HepG2 (cell line): ENCODE results near the gene UGCG. TPM values are rescaled to one million over a fixed set of nuclear protein-coding genes. Genes with fewer than 3 reads are reported as not detected.
A peak's percentile ranks its signal among the peaks of the same experiment; 100 is the strongest.

ENCODE experiments used
- ATAC-seq: fragments of 200-7000 bp; cut with Tn5 transposase; 3 replicates; pipeline ENCODE4 v1.9.1; 2020; ENCODE audit warnings: mild to moderate bottlenecking, moderate library complexity
- BruUV-seq: library from RNA; stranded (reverse); fragments of 400-500 nt; replicated peaks from 2 replicates; lab custom pipeline; 2021; lab: Mats Ljungman, UMichigan
- CTCF ChIA-PET: fragments of 300-600 bp; formaldehyde crosslinking; extraction: SDS; loops from one replicate; lab custom pipeline; 2021; ENCODE audit warnings: low total read pairs, inconsistent platforms, low intra/inter-chr PET ratio; lab: Yijun Ruan, JAX
- POLR2A ChIA-PET: fragments of 350-600 bp; sonication (Branson Sonifier 250); formaldehyde crosslinking; loops from one replicate; lab custom pipeline; 2020; ENCODE audit warnings: antibody characterized with exemption, inconsistent platforms; lab: Yijun Ruan, JAX
- DNase-seq: peaks from one replicate; pipeline ENCODE4 v3.0.0-alpha.2; 2015; ENCODE audit warnings: low spot score
- FAIRE-seq: peaks from 3 replicates; lab custom pipeline; 2011; peaks lifted over from hg19 to GRCh38; lab: Jason Lieb, UNC
- H2AFZ ChIP-seq: one replicate; pipeline ENCODE4 v1.6.1; 2011; ENCODE audit warnings: low read length, inconsistent platforms
- H3K27ac ChIP-seq: fragments of 300-600 bp; 3 replicates; pipeline ENCODE4 v1.8.0; 2011; ENCODE audit warnings: mixed run types, mild to moderate bottlenecking, mixed read lengths, low read length, inconsistent platforms; ENCODE audit not compliant: insufficient read depth; ENCODE audit errors: extremely low read length
- H3K27me3 ChIP-seq, 2 experiments: fragments of 200-600 bp in 1 of 2; 2 replicates in 1 of 2; 3 replicates in 1 of 2; pipeline versions ENCODE4 v1.6.0 to v1.8.0; 2011; ENCODE audit warnings: low read length in 2 of 2, mild to moderate bottlenecking in 2 of 2, moderate library complexity in 2 of 2, inconsistent platforms in 1 of 2; ENCODE audit not compliant: insufficient read depth in 2 of 2, control insufficient read depth in 1 of 2
- H3K36me3 ChIP-seq, 2 experiments: fragments of 200-600 bp in 1 of 2; replicated peaks in 1 of 2; 2 replicates in 1 of 2; 3 replicates in 1 of 2; pipeline versions ENCODE4 v1.5.1 to v1.8.0; 2011; ENCODE audit warnings: low read length in 2 of 2, inconsistent platforms in 1 of 2; ENCODE audit not compliant: insufficient read depth in 2 of 2, control insufficient read depth in 1 of 2
- H3K4me1 ChIP-seq: 2 replicates; pipeline ENCODE4 v1.5.1; 2012; ENCODE audit warnings: low read length, inconsistent platforms; ENCODE audit not compliant: insufficient read depth
- H3K4me2 ChIP-seq: 2 replicates; pipeline ENCODE4 v1.6.0; 2011; ENCODE audit warnings: low read depth, low read length, inconsistent platforms
- H3K4me3 ChIP-seq, 3 experiments: fragments of 200-600 bp in 1 of 3; sonication (generic), shearing (Covaris generic) in 1 of 3; replicated peaks in 1 of 3; 2 replicates each; pipeline ENCODE4 v1.5.1; 2011 to 2016; ENCODE audit warnings: low read length in 3 of 3, inconsistent platforms in 2 of 3, low read depth in 2 of 3, mild to moderate bottlenecking in 2 of 3, control low read depth in 1 of 3, mixed read lengths in 1 of 3; ENCODE audit not compliant: insufficient read depth in 1 of 3
- H3K79me2 ChIP-seq: one replicate; pipeline ENCODE4 v1.6.1; 2011; ENCODE audit warnings: low read length, inconsistent platforms; ENCODE audit not compliant: insufficient read depth
- H3K9ac ChIP-seq: 2 replicates; pipeline ENCODE4 v1.6.0; 2011; ENCODE audit warnings: mild to moderate bottlenecking, low read depth, low read length, inconsistent platforms; ENCODE audit not compliant: insufficient read depth
- H3K9me3 ChIP-seq: 2 replicates; pipeline ENCODE4 v1.5.1; 2012; ENCODE audit warnings: mild to moderate bottlenecking, low read length
- H4K20me1 ChIP-seq: 2 replicates; pipeline ENCODE4 v1.6.0; 2011; ENCODE audit warnings: inconsistent platforms, mild to moderate bottlenecking, low read length, moderate library complexity; ENCODE audit not compliant: insufficient read depth
- CREB1 ChIP-seq, 2 experiments: fragments of 450-650 bp in 1 of 2; IDR thresholded peaks; 2 replicates each; pipeline ENCODE4 v1.6.1; 2016 to 2017; ENCODE audit warnings: control low read depth in 1 of 2, mild to moderate bottlenecking in 1 of 2, missing compliant biosample characterization in 1 of 2, missing genetic modification characterization in 1 of 2
- HES4 ChIP-seq: sonication (generic); formaldehyde crosslinking; IDR thresholded peaks from 2 replicates; pipeline ENCODE4 v1.9.0; 2021; ENCODE audit warnings: mild to moderate bottlenecking, missing genetic modification reagents, borderline replicate concordance
- SP5 ChIP-seq: IDR thresholded peaks from 2 replicates; pipeline ENCODE4 v1.6.1; 2016; ENCODE audit warnings: low read depth, borderline replicate concordance
- TARDBP ChIP-seq: sonication (generic); formaldehyde crosslinking; IDR thresholded peaks from 2 replicates; pipeline ENCODE4 v1.8.0; 2022; ENCODE audit warnings: mild to moderate bottlenecking, missing genetic modification reagents
- TCF12 ChIP-seq, 2 experiments: fragments of 450-650 bp in 1 of 2; sonication (generic) in 1 of 2; formaldehyde crosslinking in 1 of 2; IDR thresholded peaks; 2 replicates each; pipeline versions ENCODE4 v1.6.1 to v1.8.0; 2017 to 2022; ENCODE audit warnings: antibody characterized with exemption in 1 of 2, mild to moderate bottlenecking in 1 of 2, missing genetic modification reagents in 1 of 2, moderate library complexity in 1 of 2
- TEAD3 ChIP-seq: optimal IDR thresholded peaks from 2 replicates; pipeline ENCODE3; 2016; ENCODE audit warnings: borderline replicate concordance
- ZFX ChIP-seq: sonication (generic); formaldehyde crosslinking; IDR thresholded peaks from 2 replicates; pipeline ENCODE4 v1.4.0; 2020; ENCODE audit warnings: mild to moderate bottlenecking, low read depth, missing genetic modification reagents, moderate library complexity
- ZNF879 ChIP-seq: sonication (generic); formaldehyde crosslinking; IDR thresholded peaks from 2 replicates; pipeline ENCODE4 v1.8.1; 2023; ENCODE audit warnings: missing genetic modification reagents
- ZSCAN25 ChIP-seq: sonication (generic); formaldehyde crosslinking; IDR thresholded peaks from 2 replicates; pipeline ENCODE4 v1.8.0; 2022; ENCODE audit warnings: mild to moderate bottlenecking, missing genetic modification reagents
- WGBS: methylation state at CpG from one replicate; pipeline ENCODE4 v1.1.6; 2017; ENCODE audit warnings: low lambda C conversion rate; 5-methylcytosine and 5-hydroxymethylcytosine counted together
- in situ Hi-C: cut with HindIII; loops from 2 replicates; pipeline ENCODE4 v1.10.0; 2017; ENCODE audit warnings: low pct_unique_long_range_greater_than_20kb; ENCODE audit not compliant: extremely low pct_ligation_motif_present
- intact Hi-C: fragments of 100-400 bp; cut with micrococcal nuclease; formaldehyde crosslinking; loops from one replicate; pipeline ENCODE4 v1.10.0; 2022; ENCODE audit not compliant: unreplicated experiment
- polyA plus RNA-seq, 8 experiments: library from polyadenylated mRNA; depleted of rRNA in 3 of 8; stranded (reverse) in 7 of 8; unstranded in 1 of 8; fragments of >200 nt; fragmentation: Illumina TruSeq in 4 of 8; extraction: Trizol in 4 of 8; gene quantifications; 2 replicates each; pipeline versions ENCODE4 v1.2.1 to v1.2.3, GENCODE V29; 2011 to 2016; ENCODE audit warnings: low read depth in 4 of 8, missing spikeins in 1 of 8, mixed read lengths in 1 of 8; ENCODE audit not compliant: insufficient read depth in 1 of 8
- total RNA-seq, 5 experiments: library from RNA; depleted of rRNA; stranded (reverse); fragments of >200 nt; fragmentation: Illumina TruSeq; extraction: Trizol; gene quantifications; 2 replicates each; pipeline ENCODE4 v1.2.3, GENCODE V29; 2016; ENCODE audit warnings: low read depth in 1 of 5
- TF ChIP-seq, protein P1 (sequence below): sonication (generic); formaldehyde crosslinking; IDR thresholded peaks from 2 replicates; pipeline ENCODE4 v1.4.0; 2020; ENCODE audit warnings: missing genetic modification reagents
- TF ChIP-seq, protein P2 (sequence below): sonication (generic); formaldehyde crosslinking; IDR thresholded peaks from 2 replicates; pipeline ENCODE4 v1.5.0; 2020; ENCODE audit warnings: mild to moderate bottlenecking, missing genetic modification reagents

UGCG gene
- total and polyA plus RNA-seq, 2 of the 13 experiments (the other 11 are each of a cell fraction or from before 2014, with no cell fraction given) = 10.5 to 13.9 TPM

DNA sequence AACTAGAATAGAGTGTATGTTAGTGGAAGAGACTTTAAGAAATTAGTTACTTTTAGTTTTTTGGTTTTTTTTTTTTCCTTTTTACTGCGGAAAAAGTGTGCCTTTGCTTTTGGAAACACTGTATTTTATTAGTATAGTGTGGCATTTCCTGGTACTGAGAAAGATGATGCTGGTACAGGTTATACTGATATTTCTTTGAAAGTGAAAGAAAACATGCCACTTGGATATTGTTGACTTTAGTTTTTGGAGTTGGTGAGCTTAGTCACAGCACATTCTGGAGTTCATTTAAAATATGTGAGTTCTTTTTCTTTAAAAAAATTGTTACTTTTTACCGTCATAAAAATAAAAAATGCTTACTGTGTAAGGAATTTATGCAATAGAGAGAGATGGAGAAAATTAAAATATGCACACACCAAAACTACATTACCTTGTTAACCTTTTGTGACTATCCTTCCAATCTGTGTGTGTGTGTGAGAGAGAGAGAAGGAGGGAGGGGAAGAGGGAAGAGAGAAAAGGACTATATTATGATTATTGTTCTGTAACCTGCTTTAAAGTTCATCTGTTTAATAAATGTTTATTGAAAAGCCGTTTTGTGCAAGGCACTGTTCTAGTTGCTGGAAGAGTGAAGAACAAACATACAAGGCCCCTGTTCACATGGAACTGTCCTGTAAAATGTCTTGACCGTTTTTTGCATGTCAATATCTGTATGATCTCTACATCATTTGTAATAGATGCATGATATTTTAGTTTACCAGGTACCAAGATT is 1.9 kb downstream of the UGCG start:
- Histone ChIP-seq H3K9ac (peak overlapping the region; percentile 31), H3K36me3 (no peaks in the 10 kb centered on the region), H3K27me3 (no peaks in the 10 kb centered on the region), H2AFZ (no peak overlapping the region), H3K4me1 (peaks cover 61% of the 10 kb centered on the region), H3K27ac (no peak overlapping the region), H4K20me1 (peaks cover 15% of the 10 kb centered on the region), H3K9me3 (no peaks in the 10 kb centered on the region), H3K4me3 (peak overlapping the region; percentile 70 to 91 (median 72); a peak in 5 of 6 replicates), H3K79me2 (peaks cover 62% of the 10 kb centered on the region), H3K4me2 (peak overlapping the region; percentile 81)
- in situ Hi-C loops = no loop called here
- CTCF ChIA-PET = no interaction called here
- ATAC-seq = no peak
- TF ChIP-seq TCF12 (IDR thresholded peaks at IDR 0.05) (no peak), TCF12 (CRISPR knock-in tag; IDR thresholded peaks at IDR 0.05) (no peak), TARDBP (CRISPR knock-in tag) (no peak), TEAD3 (CRISPR knock-in tag) (no peak), HES4 (CRISPR knock-in tag) (no peak), ZNF879 (CRISPR knock-in tag) (no peak), CREB1 (IDR thresholded peaks at IDR 0.05) (no peak), CREB1 (CRISPR knock-in tag; IDR thresholded peaks at IDR 0.05) (no peak), ZSCAN25 (CRISPR knock-in tag) (no peak), SP5 (CRISPR knock-in tag) (no peak), ZFX (CRISPR knock-in tag) (no peak)
- TF ChIP-seq, protein P1, sequence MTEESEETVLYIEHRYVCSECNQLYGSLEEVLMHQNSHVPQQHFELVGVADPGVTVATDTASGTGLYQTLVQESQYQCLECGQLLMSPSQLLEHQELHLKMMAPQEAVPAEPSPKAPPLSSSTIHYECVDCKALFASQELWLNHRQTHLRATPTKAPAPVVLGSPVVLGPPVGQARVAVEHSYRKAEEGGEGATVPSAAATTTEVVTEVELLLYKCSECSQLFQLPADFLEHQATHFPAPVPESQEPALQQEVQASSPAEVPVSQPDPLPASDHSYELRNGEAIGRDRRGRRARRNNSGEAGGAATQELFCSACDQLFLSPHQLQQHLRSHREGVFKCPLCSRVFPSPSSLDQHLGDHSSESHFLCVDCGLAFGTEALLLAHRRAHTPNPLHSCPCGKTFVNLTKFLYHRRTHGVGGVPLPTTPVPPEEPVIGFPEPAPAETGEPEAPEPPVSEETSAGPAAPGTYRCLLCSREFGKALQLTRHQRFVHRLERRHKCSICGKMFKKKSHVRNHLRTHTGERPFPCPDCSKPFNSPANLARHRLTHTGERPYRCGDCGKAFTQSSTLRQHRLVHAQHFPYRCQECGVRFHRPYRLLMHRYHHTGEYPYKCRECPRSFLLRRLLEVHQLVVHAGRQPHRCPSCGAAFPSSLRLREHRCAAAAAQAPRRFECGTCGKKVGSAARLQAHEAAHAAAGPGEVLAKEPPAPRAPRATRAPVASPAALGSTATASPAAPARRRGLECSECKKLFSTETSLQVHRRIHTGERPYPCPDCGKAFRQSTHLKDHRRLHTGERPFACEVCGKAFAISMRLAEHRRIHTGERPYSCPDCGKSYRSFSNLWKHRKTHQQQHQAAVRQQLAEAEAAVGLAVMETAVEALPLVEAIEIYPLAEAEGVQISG (CRISPR knock-in tag) = no peak
- TF ChIP-seq, protein P2, sequence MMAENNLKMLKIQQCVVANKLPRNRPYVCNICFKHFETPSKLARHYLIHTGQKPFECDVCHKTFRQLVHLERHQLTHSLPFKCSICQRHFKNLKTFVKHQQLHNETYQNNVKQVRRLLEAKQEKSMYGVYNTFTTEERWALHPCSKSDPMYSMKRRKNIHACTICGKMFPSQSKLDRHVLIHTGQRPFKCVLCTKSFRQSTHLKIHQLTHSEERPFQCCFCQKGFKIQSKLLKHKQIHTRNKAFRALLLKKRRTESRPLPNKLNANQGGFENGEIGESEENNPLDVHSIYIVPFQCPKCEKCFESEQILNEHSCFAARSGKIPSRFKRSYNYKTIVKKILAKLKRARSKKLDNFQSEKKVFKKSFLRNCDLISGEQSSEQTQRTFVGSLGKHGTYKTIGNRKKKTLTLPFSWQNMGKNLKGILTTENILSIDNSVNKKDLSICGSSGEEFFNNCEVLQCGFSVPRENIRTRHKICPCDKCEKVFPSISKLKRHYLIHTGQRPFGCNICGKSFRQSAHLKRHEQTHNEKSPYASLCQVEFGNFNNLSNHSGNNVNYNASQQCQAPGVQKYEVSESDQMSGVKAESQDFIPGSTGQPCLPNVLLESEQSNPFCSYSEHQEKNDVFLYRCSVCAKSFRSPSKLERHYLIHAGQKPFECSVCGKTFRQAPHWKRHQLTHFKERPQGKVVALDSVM (CRISPR knock-in tag) = no peak
- intact Hi-C loops = loop anchor here (5.0 to 10.0 kb wide), 3 partner anchors 174 to 1114 kb away; partner anchors contain the start of genes PTBP3 and ZNF883
- BruUV-seq = no TSS peak
- peak; percentile 23 for FAIRE-seq
- 17% methylated on average over 4 of the region's 4 CpGs for WGBS
- DNase-seq = no peak
- POLR2A ChIA-PET = no interaction called here
